IgD-negative memory B cell (primary cell): ENCODE measurements around the gene PPP1R3F. TPM values are rescaled to one million over a fixed set of nuclear protein-coding genes. Genes with fewer than 3 reads are reported as not detected.

ENCODE experiments used
- H3K27ac Mint-ChIP-seq, 3 donors: one replicate each; pipeline ENCODE4 v1.8.0; 2020 to 2022; ENCODE audit warnings: mild to moderate bottlenecking in 3 of 3, mixed read lengths in 3 of 3, moderate library complexity in 1 of 3
- H3K27me3 Mint-ChIP-seq: one replicate; pipeline ENCODE4 v1.8.0; 2021; ENCODE audit warnings: mixed read lengths
- H3K36me3 Mint-ChIP-seq: one replicate; pipeline ENCODE4 v1.8.0; 2020; ENCODE audit warnings: mild to moderate bottlenecking, mixed read lengths
- H3K4me1 Mint-ChIP-seq, 3 donors: one replicate each; pipeline ENCODE4 v1.8.0; 2020 to 2022; ENCODE audit warnings: mixed read lengths in 3 of 3, mild to moderate bottlenecking in 1 of 3
- H3K4me3 Mint-ChIP-seq, 4 donors: one replicate each; pipeline ENCODE4 v1.8.0; 2020 to 2022; ENCODE audit warnings: mild to moderate bottlenecking in 4 of 4, mixed read lengths in 4 of 4, moderate library complexity in 3 of 4
- H3K9me3 Mint-ChIP-seq, 3 donors: one replicate each; pipeline ENCODE4 v1.8.0; 2020 to 2021; ENCODE audit warnings: mixed read lengths in 3 of 3, mild to moderate bottlenecking in 1 of 3
- polyA plus RNA-seq: library from polyadenylated mRNA; unstranded; fragments of 300-500 nt; fragmentation: Illumina TruSeq; gene quantifications from one replicate; pipeline ENCODE4 v1.2.3, GENCODE V29; 2021

Gene PPP1R3F
- polyA plus RNA-seq, 1 donor from 2014 or later = 3.1 TPM

- Mint-ChIP-seq H3K27me3 (peaks cover 5% of the 10 kb centered on the region), H3K9me3 (no peaks in the 10 kb centered on the region), H3K4me3 (peak overlapping the region in 1 of 4 donors; percentile 56), H3K4me1 (peaks cover 0 to 5% (median 0%) of the 10 kb centered on the region in 3 donors), H3K36me3 (no peaks in the 10 kb centered on the region), H3K27ac (no peak overlapping the region)
Measured at GRCh38 chrX:49257846-49258748, 11.5 kb upstream of the PPP1R3F start.

GRCh38 chrX:49258749-49259124 lies 10.9 kb upstream of the PPP1R3F start:
- Mint-ChIP-seq H3K9me3 (no peaks in the 10 kb centered on the region), H3K27ac (no peak overlapping the region), H3K4me3 (peak overlapping the region in 1 of 4 donors; percentile 65), H3K36me3 (no peaks in the 10 kb centered on the region), H3K4me1 (peaks cover 0 to 5% (median 0%) of the 10 kb centered on the region in 3 donors), H3K27me3 (peaks cover 5% of the 10 kb centered on the region)

- H3K4me3 Mint-ChIP-seq = no peak overlapping the region
Measured at GRCh38 chrX:49260221-49260985, 9.2 kb upstream of the PPP1R3F start.

GRCh38 chrX:49262603-49263002 lies 7.0 kb upstream of the PPP1R3F start:
- Mint-ChIP-seq H3K9me3 (no peaks in the 10 kb centered on the region), H3K4me1 (peaks cover 0 to 6% (median 0%) of the 10 kb centered on the region in 3 donors), H3K36me3 (no peaks in the 10 kb centered on the region), H3K27ac (no peak overlapping the region), H3K27me3 (peaks cover 7% of the 10 kb centered on the region), H3K4me3 (no peak overlapping the region)

More at GRCh38 chrX:49260221-49260985, 9.2 kb upstream of the PPP1R3F start:
- Mint-ChIP-seq H3K36me3 (no peaks in the 10 kb centered on the region), H3K27me3 (peaks cover 7% of the 10 kb centered on the region), H3K4me1 (peaks cover 0 to 5% (median 0%) of the 10 kb centered on the region in 3 donors), H3K9me3 (no peaks in the 10 kb centered on the region), H3K27ac (no peak overlapping the region)

GRCh38 chrX:49263631-49264030 lies 6.0 kb upstream of the PPP1R3F start:
- Mint-ChIP-seq H3K4me3 (no peak overlapping the region), H3K27me3 (peaks cover 7% of the 10 kb centered on the region), H3K27ac (peak overlapping the region in 1 of 3 donors; percentile 34), H3K4me1 (peaks cover 0 to 5% (median 0%) of the 10 kb centered on the region in 3 donors), H3K36me3 (no peaks in the 10 kb centered on the region), H3K9me3 (no peaks in the 10 kb centered on the region)

GRCh38 chrX:49264460-49264859 lies 5.1 kb upstream of the PPP1R3F start, which contains the start of gene FOXP3:
Gene FOXP3, minus strand, starts transcription at chrX:49264710. Its CDS starts 6,205 bp downstream, at chrX:49258505.
- peaks cover 3 to 5% (median 5%) of the 10 kb centered on the region in 3 donors for H3K4me1 Mint-ChIP-seq
- peak within 1 kb of the TSS in 1 of 3 donors; percentile 34 for H3K27ac Mint-ChIP-seq
- no peak within 1 kb of the TSS for H3K4me3 Mint-ChIP-seq
- H3K36me3 Mint-ChIP-seq = no peaks in the 10 kb centered on the region
- no peaks in the 10 kb centered on the region for H3K9me3 Mint-ChIP-seq
- H3K27me3 Mint-ChIP-seq = peaks cover 5% of the 10 kb centered on the region

GRCh38 chrX:49266523-49267445 lies 2.8 kb upstream of the PPP1R3F start:
- H3K4me1 Mint-ChIP-seq = peaks cover 5 to 10% (median 7%) of the 10 kb centered on the region in 3 donors
- no peaks in the 10 kb centered on the region for H3K9me3 Mint-ChIP-seq
- H3K36me3 Mint-ChIP-seq = peaks cover 3% of the 10 kb centered on the region
- H3K27me3 Mint-ChIP-seq = peaks cover 2% of the 10 kb centered on the region
- peak overlapping the region in 1 of 3 donors; percentile 40 for H3K27ac Mint-ChIP-seq
- H3K4me3 Mint-ChIP-seq = peak overlapping the region in 3 of 4 donors; percentile 2 to 55 (median 48)

GRCh38 chrX:49268702-49269009 lies 937 bp upstream of the PPP1R3F start:
- H3K27me3 Mint-ChIP-seq = peaks cover 2% of the 10 kb centered on the region
- peak overlapping the region; percentile 89 to 98 (median 96) for H3K4me3 Mint-ChIP-seq
- H3K27ac Mint-ChIP-seq = peak overlapping the region; percentile 95 to 99 (median 96)
- H3K9me3 Mint-ChIP-seq = no peaks in the 10 kb centered on the region
- peaks cover 3% of the 10 kb centered on the region for H3K36me3 Mint-ChIP-seq
- H3K4me1 Mint-ChIP-seq = peaks cover 5 to 22% (median 14%) of the 10 kb centered on the region in 3 donors

- Mint-ChIP-seq H3K4me1 (peaks cover 5 to 22% (median 16%) of the 10 kb centered on the region in 3 donors), H3K36me3 (peaks cover 3% of the 10 kb centered on the region), H3K27ac (peak overlapping the region; percentile 95 to 99 (median 96)), H3K4me3 (peak overlapping the region; percentile 89 to 98 (median 96)), H3K9me3 (no peaks in the 10 kb centered on the region), H3K27me3 (peaks cover under 1% of the 10 kb centered on the region)
Measured at GRCh38 chrX:49269010-49269766, 405 bp upstream of the PPP1R3F start.

GRCh38 chrX:49270249-49270921 lies 792 bp downstream of the PPP1R3F start:
- Mint-ChIP-seq H3K4me3 (peak overlapping the region in 3 of 4 donors; percentile 34 to 75 (median 71)), H3K9me3 (no peaks in the 10 kb centered on the region), H3K27me3 (no peaks in the 10 kb centered on the region), H3K4me1 (peaks cover 5 to 30% (median 18%) of the 10 kb centered on the region in 3 donors), H3K27ac (peak overlapping the region in 1 of 3 donors; percentile 45), H3K36me3 (peaks cover 3% of the 10 kb centered on the region)

- no peaks in the 10 kb centered on the region for H3K27me3 Mint-ChIP-seq
- H3K36me3 Mint-ChIP-seq = peaks cover 3% of the 10 kb centered on the region
- H3K4me1 Mint-ChIP-seq = peaks cover 5 to 30% (median 19%) of the 10 kb centered on the region in 3 donors
- peak overlapping the region; percentile 58 to 80 (median 73) for H3K4me3 Mint-ChIP-seq
- no peaks in the 10 kb centered on the region for H3K9me3 Mint-ChIP-seq
- H3K27ac Mint-ChIP-seq = peak overlapping the region in 2 of 3 donors; percentile 31 to 40
Measured at GRCh38 chrX:49271341-49271740, 1.7 kb downstream of the PPP1R3F start.

- peaks cover 3% of the 10 kb centered on the region for H3K36me3 Mint-ChIP-seq
- H3K4me1 Mint-ChIP-seq = peaks cover 5 to 30% (median 19%) of the 10 kb centered on the region in 3 donors
- H3K27me3 Mint-ChIP-seq = no peaks in the 10 kb centered on the region
- no peaks in the 10 kb centered on the region for H3K9me3 Mint-ChIP-seq
- peak overlapping the region in 1 of 3 donors; percentile 57 for H3K27ac Mint-ChIP-seq
- peak overlapping the region in 3 of 4 donors; percentile 15 to 61 (median 27) for H3K4me3 Mint-ChIP-seq
Measured at GRCh38 chrX:49272421-49272820, 2.8 kb downstream of the PPP1R3F start.

GRCh38 chrX:49273181-49273727 lies 3.7 kb downstream of the PPP1R3F start:
- peaks cover 3% of the 10 kb centered on the region for H3K36me3 Mint-ChIP-seq
- H3K27ac Mint-ChIP-seq = no peak overlapping the region
- no peaks in the 10 kb centered on the region for H3K27me3 Mint-ChIP-seq
- peaks cover 5 to 33% (median 19%) of the 10 kb centered on the region in 3 donors for H3K4me1 Mint-ChIP-seq
- peak overlapping the region in 3 of 4 donors; percentile 5 to 60 (median 27) for H3K4me3 Mint-ChIP-seq
- no peaks in the 10 kb centered on the region for H3K9me3 Mint-ChIP-seq
